Erythroblast (primary cell): ENCODE measurements around the gene TMEM38A.

Experiments used
- GATA1 ChIP-seq: IDR thresholded peaks from 2 replicates; pipeline ENCODE4 v1.6.1; 2011; ENCODE audit warnings: low read depth, mild to moderate bottlenecking, control low read depth, low read length, moderate library complexity
- POLR2A ChIP-seq: IDR thresholded peaks from 2 replicates; pipeline ENCODE4 v1.6.1; 2011; ENCODE audit warnings: mild to moderate bottlenecking, low read length

GRCh38 chr19:16631465-16631864, 29.5 kb upstream of the TMEM38A start:
- TF ChIP-seq POLR2A (no peak), GATA1 (no peak)
